Astrocyte (in vitro differentiated cells and primary cell): ENCODE measurements around the gene MAN1B1. TPM values are rescaled to one million over a fixed set of nuclear protein-coding genes. Genes with fewer than 3 reads are reported as not detected.

Source experiments
- DNase-seq: peaks from one replicate; pipeline ENCODE4 v3.0.0-alpha.2; 2010; ENCODE audit warnings: low read depth
- FAIRE-seq: peaks from 2 replicates; lab custom pipeline; 2011; peaks lifted over from hg19 to GRCh38; lab: Jason Lieb, UNC
- H2AFZ ChIP-seq: 2 replicates; pipeline ENCODE4 v1.6.0; 2012; ENCODE audit warnings: low read depth, low read length, inconsistent platforms
- H3K27ac ChIP-seq: 2 replicates; pipeline ENCODE4 v1.5.1; 2011; ENCODE audit warnings: low read depth, low read length, inconsistent platforms
- H3K27me3 ChIP-seq: 2 replicates; pipeline ENCODE4 v1.6.0; 2011; ENCODE audit warnings: low read length, inconsistent platforms; ENCODE audit not compliant: insufficient read depth
- H3K36me3 ChIP-seq: 2 replicates; pipeline ENCODE4 v1.5.1; 2011; ENCODE audit warnings: low read length, inconsistent platforms; ENCODE audit not compliant: insufficient read depth
- H3K4me1 ChIP-seq: 2 replicates; pipeline ENCODE4 v1.5.1; 2011; ENCODE audit warnings: low read length, inconsistent platforms; ENCODE audit not compliant: insufficient read depth
- H3K4me2 ChIP-seq: 2 replicates; pipeline ENCODE4 v1.6.0; 2012; ENCODE audit warnings: low read length, inconsistent platforms
- H3K4me3 ChIP-seq: 2 replicates; pipeline ENCODE4 v1.5.1; 2011; ENCODE audit warnings: low read depth, mild to moderate bottlenecking, low read length, inconsistent platforms; ENCODE audit not compliant: insufficient read depth
- H3K79me2 ChIP-seq: 2 replicates; pipeline ENCODE4 v1.6.0; 2012; ENCODE audit warnings: mild to moderate bottlenecking, low read length, inconsistent platforms; ENCODE audit not compliant: insufficient read depth
- H3K9ac ChIP-seq: 2 replicates; pipeline ENCODE4 v1.6.0; 2012; ENCODE audit warnings: mild to moderate bottlenecking, low read length, inconsistent platforms
- H3K9me3 ChIP-seq: 2 replicates; pipeline ENCODE4 v1.5.1; 2012; ENCODE audit warnings: low read depth, mild to moderate bottlenecking, low read length, inconsistent platforms; ENCODE audit not compliant: insufficient read depth
- H4K20me1 ChIP-seq: 2 replicates; pipeline ENCODE4 v1.6.0; 2012; ENCODE audit warnings: low read length, inconsistent platforms; ENCODE audit not compliant: insufficient read depth
- H3K27ac Mint-ChIP-seq: one replicate; pipeline ENCODE4 v1.8.0; 2021; ENCODE audit warnings: mild to moderate bottlenecking, mixed read lengths; ENCODE audit not compliant: unreplicated experiment
- H3K27me3 Mint-ChIP-seq: one replicate; pipeline ENCODE4 v1.8.0; 2021; ENCODE audit warnings: low read depth, mixed read lengths; ENCODE audit not compliant: unreplicated experiment
- H3K36me3 Mint-ChIP-seq: one replicate; pipeline ENCODE4 v1.8.0; 2021; ENCODE audit warnings: low read depth, mixed read lengths; ENCODE audit not compliant: unreplicated experiment
- H3K4me1 Mint-ChIP-seq: one replicate; pipeline ENCODE4 v1.8.0; 2021; ENCODE audit warnings: low read depth, mixed read lengths; ENCODE audit not compliant: unreplicated experiment
- H3K4me3 Mint-ChIP-seq: one replicate; pipeline ENCODE4 v1.8.0; 2021; ENCODE audit warnings: mild to moderate bottlenecking, moderate library complexity, mixed read lengths; ENCODE audit not compliant: unreplicated experiment
- H3K9me3 Mint-ChIP-seq: one replicate; pipeline ENCODE4 v1.8.0; 2021; ENCODE audit warnings: mild to moderate bottlenecking, mixed read lengths; ENCODE audit not compliant: unreplicated experiment
- EZH2 ChIP-seq: IDR thresholded peaks from 2 replicates; pipeline ENCODE4 v1.6.1; 2012; ENCODE audit warnings: mild to moderate bottlenecking, low read length, inconsistent platforms; ENCODE audit not compliant: insufficient read depth
- total RNA-seq: library from RNA; stranded (reverse); gene quantifications from 2 replicates; pipeline ENCODE4 v1.2.1, GENCODE V29; 2021
- TF ChIP-seq, protein P1 (sequence below): IDR thresholded peaks from 2 replicates; pipeline ENCODE4 v1.5.1; 2011; ENCODE audit warnings: low read depth, mild to moderate bottlenecking, inconsistent platforms, low read length, moderate library complexity; ENCODE audit not compliant: insufficient read depth

Gene MAN1B1
- total RNA-seq, 1 donor from 2014 or later, result 69.2 TPM

DNA sequence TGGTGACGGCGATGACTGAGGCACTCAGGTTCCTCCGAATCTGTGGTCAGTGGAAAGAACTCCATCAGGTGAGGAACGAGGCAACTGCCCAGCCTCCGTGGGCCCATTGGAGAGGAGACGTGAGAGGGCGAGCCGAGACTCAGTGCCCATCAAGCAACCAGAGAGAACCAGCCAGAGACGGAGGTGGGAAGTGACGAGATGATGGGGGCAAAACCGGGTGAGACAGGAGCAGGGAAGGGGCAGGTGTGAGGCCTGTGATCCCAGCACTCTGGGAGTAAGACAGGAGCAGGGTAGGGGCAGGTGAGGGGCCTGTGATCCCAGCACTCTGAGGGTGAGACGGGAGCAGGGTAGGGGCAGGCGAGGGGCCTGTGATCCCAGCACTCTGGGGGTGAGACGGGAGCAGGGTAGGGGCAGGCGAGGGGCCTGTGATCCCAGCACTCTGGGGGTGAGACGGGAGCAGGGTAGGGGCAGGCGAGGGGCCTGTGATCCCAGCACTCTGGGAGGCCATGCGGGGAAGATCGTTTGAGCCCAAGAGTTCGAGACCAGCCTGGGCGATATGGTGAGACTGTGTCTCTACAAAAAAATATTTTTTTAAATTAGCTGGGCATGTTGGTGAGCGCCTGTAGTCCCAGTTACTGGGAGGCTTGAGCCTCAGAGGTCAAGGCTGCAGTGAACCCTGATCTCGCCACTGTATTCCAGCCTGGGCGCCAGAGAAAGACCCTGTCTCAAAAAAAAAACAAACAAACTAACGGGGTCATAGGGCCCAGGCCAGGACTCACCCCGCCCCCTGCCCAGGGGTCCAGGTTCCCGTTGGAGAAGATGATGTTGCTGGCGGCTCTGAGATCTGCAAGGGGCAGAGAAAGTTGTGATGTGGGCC is 24.4 kb downstream of the MAN1B1 start:
- H3K27me3 ChIP-seq, result no peaks in the 10 kb centered on the region
- no peaks in the 10 kb centered on the region for H3K36me3 Mint-ChIP-seq
- no peaks in the 10 kb centered on the region for H3K27me3 Mint-ChIP-seq
- H3K4me1 ChIP-seq, result no peaks in the 10 kb centered on the region
- no peak for DNase-seq
- no peak for TF ChIP-seq EZH2
- TF ChIP-seq, protein P1, sequence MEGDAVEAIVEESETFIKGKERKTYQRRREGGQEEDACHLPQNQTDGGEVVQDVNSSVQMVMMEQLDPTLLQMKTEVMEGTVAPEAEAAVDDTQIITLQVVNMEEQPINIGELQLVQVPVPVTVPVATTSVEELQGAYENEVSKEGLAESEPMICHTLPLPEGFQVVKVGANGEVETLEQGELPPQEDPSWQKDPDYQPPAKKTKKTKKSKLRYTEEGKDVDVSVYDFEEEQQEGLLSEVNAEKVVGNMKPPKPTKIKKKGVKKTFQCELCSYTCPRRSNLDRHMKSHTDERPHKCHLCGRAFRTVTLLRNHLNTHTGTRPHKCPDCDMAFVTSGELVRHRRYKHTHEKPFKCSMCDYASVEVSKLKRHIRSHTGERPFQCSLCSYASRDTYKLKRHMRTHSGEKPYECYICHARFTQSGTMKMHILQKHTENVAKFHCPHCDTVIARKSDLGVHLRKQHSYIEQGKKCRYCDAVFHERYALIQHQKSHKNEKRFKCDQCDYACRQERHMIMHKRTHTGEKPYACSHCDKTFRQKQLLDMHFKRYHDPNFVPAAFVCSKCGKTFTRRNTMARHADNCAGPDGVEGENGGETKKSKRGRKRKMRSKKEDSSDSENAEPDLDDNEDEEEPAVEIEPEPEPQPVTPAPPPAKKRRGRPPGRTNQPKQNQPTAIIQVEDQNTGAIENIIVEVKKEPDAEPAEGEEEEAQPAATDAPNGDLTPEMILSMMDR, result no peak
- H3K79me2 ChIP-seq, result no peaks in the 10 kb centered on the region
- no peak overlapping the region for H3K9ac ChIP-seq
- no peaks in the 10 kb centered on the region for H3K36me3 ChIP-seq
- H3K27ac Mint-ChIP-seq, result no peak overlapping the region
- H4K20me1 ChIP-seq, result no peaks in the 10 kb centered on the region
- no peaks in the 10 kb centered on the region for H3K9me3 Mint-ChIP-seq
- FAIRE-seq, result no peak
- no peak overlapping the region for H3K4me3 Mint-ChIP-seq
- no peak overlapping the region for H2AFZ ChIP-seq
- H3K9me3 ChIP-seq, result no peaks in the 10 kb centered on the region
- H3K4me1 Mint-ChIP-seq, result no peaks in the 10 kb centered on the region
- H3K27ac ChIP-seq, result no peak overlapping the region
- H3K4me3 ChIP-seq, result no peak overlapping the region
- no peak overlapping the region for H3K4me2 ChIP-seq

DNA sequence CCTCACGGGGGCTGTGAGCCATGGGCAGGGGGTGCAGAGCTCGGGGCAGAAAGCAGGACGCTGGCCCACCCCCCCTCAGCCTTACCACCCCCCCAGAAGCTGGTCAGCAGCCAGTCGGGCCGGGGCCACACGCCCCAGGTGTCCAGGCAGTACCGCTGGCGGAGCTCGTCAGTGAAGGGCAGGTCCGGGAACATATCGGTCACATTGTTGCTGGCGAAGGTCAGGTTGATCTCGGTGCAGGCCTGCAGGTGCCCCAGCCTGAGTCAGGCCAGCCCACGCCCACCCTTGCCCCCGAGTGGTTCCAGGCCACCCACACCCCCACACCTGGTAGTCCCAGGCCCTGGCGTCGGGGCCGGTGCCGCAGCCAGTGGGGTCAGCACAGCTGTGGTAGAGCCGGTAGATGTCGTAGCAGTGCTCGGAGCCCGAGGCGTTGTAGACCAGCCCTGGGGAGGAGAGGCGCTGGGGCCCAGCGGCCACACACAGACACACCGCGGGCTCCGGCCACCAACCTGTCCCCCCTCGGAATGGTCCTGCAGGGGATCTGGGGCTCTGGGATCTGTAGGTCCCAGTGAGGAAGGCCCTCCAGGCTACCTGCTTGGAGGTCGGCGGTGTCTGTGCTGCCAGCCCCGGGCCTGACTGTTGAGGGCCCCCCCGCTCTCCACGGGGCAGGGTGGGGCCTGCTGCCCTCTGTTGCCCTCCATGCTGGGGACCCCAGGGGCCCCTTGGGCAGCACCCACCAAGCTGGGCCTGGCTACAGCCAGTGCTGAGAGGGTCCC is 25.2 kb downstream of the MAN1B1 start:
- H3K27me3 ChIP-seq, result no peaks in the 10 kb centered on the region
- Mint-ChIP-seq H3K4me1 (no peaks in the 10 kb centered on the region), H3K27ac (no peak overlapping the region), H3K4me3 (no peak overlapping the region), H3K36me3 (no peaks in the 10 kb centered on the region), H3K9me3 (no peaks in the 10 kb centered on the region), H3K27me3 (no peaks in the 10 kb centered on the region)
- no peaks in the 10 kb centered on the region for H3K4me1 ChIP-seq
- no peak overlapping the region for H3K9ac ChIP-seq
- no peaks in the 10 kb centered on the region for H3K36me3 ChIP-seq
- DNase-seq, result no peak
- no peak for FAIRE-seq
- no peaks in the 10 kb centered on the region for H3K79me2 ChIP-seq
- no peaks in the 10 kb centered on the region for H3K9me3 ChIP-seq
- no peak overlapping the region for H3K4me3 ChIP-seq
- H3K4me2 ChIP-seq, result no peak overlapping the region
- no peak overlapping the region for H2AFZ ChIP-seq
- TF ChIP-seq, protein P1, result no peak
- TF ChIP-seq EZH2, result no peak
- no peaks in the 10 kb centered on the region for H4K20me1 ChIP-seq
- no peak overlapping the region for H3K27ac ChIP-seq
